IMR-90 (cell line): ENCODE data around the gene TMEM240. TPM values are rescaled to one million over a fixed set of nuclear protein-coding genes. Genes with fewer than 3 reads are reported as not detected.

ENCODE experiments used
- ATAC-seq: fragments of 200-7000 bp; cut with Tn5 transposase; 2 replicates; pipeline ENCODE4 v1.9.1; 2020; ENCODE audit warnings: low read depth, mild to moderate bottlenecking, moderate library complexity
- BruUV-seq: library from RNA; stranded (reverse); fragments of 400-500 nt; replicated peaks from 2 replicates; lab custom pipeline; 2021; lab: Mats Ljungman, UMichigan
- CTCF ChIA-PET: fragments of 300-600 bp; formaldehyde crosslinking; extraction: SDS; loops from one replicate; lab custom pipeline; 2021; ENCODE audit warnings: antibody characterized with exemption; lab: Yijun Ruan, JAX
- POLR2A ChIA-PET: fragments of 300-600 bp; sonication (Branson Sonifier 250); formaldehyde crosslinking; loops from one replicate; lab custom pipeline; 2022; ENCODE audit warnings: antibody characterized with exemption; ENCODE audit not compliant: unreplicated experiment; lab: Charles Lee
- DNase-seq: peaks from one replicate; pipeline ENCODE4 v3.0.0; 2013
- H2AFZ ChIP-seq: replicated peaks from 2 replicates; pipeline ENCODE3; 2013; ENCODE audit warnings: low read length, mild to moderate bottlenecking; ENCODE audit not compliant: poor library complexity
- H2AK5ac ChIP-seq: 2 replicates; pipeline ENCODE4 v1.6.1; 2013; ENCODE audit warnings: low read depth, low read length, inconsistent platforms
- H2AK9ac ChIP-seq: replicated peaks from 2 replicates; pipeline ENCODE3; 2013; ENCODE audit warnings: mild to moderate bottlenecking, low read depth, low read length, moderate library complexity; ENCODE audit not compliant: poor library complexity
- H2BK120ac ChIP-seq: 2 replicates; pipeline ENCODE4 v1.6.1; 2013; ENCODE audit warnings: low read depth, low read length, inconsistent platforms
- H2BK15ac ChIP-seq: 3 replicates; pipeline ENCODE4 v1.6.1; 2013; ENCODE audit warnings: low read depth, low read length, inconsistent platforms
- H2BK20ac ChIP-seq: 2 replicates; pipeline ENCODE4 v1.6.1; 2013; ENCODE audit warnings: low read depth, mild to moderate bottlenecking, inconsistent platforms, low read length, moderate library complexity
- H2BK5ac ChIP-seq: 2 replicates; pipeline ENCODE4 v1.6.1; 2013; ENCODE audit warnings: mild to moderate bottlenecking, low read depth, low read length, inconsistent platforms; ENCODE audit not compliant: poor library complexity, severe bottlenecking
- H3K14ac ChIP-seq: replicated peaks from 2 replicates; pipeline ENCODE4 v1.6.1; 2013; ENCODE audit warnings: low read depth, low read length, inconsistent platforms
- H3K18ac ChIP-seq: 2 replicates; pipeline ENCODE4 v1.6.1; 2013; ENCODE audit warnings: low read depth, low read length, control low read depth
- H3K23ac ChIP-seq: 2 replicates; pipeline ENCODE4 v1.6.1; 2013; ENCODE audit warnings: low read depth, low read length, inconsistent platforms
- H3K27ac ChIP-seq: 2 replicates; pipeline ENCODE4 v1.5.1; 2013; ENCODE audit warnings: mild to moderate bottlenecking, control low read depth, low read length; ENCODE audit not compliant: insufficient read depth
- H3K27me3 ChIP-seq: 2 replicates; pipeline ENCODE4 v1.6.1; 2013; ENCODE audit warnings: low read length; ENCODE audit not compliant: control insufficient read depth, insufficient read depth
- H3K36me3 ChIP-seq: 2 replicates; pipeline ENCODE4 v1.6.1; 2013; ENCODE audit warnings: low read length, mixed read lengths; ENCODE audit not compliant: control insufficient read depth, insufficient read depth
- H3K4ac ChIP-seq: 2 replicates; pipeline ENCODE4 v1.6.1; 2013; ENCODE audit warnings: low read depth, low read length, inconsistent platforms
- H3K4me1 ChIP-seq: 2 replicates; pipeline ENCODE4 v1.6.1; 2013; ENCODE audit warnings: low read length, mixed read lengths; ENCODE audit not compliant: control insufficient read depth, insufficient read depth
- H3K4me2 ChIP-seq: 2 replicates; pipeline ENCODE4 v1.6.1; 2013; ENCODE audit warnings: low read depth, mild to moderate bottlenecking, control low read depth, low read length, moderate library complexity
- H3K4me3 ChIP-seq: 2 replicates; pipeline ENCODE4 v1.5.1; 2013; ENCODE audit warnings: low read depth, mild to moderate bottlenecking, control low read depth, low read length, moderate library complexity; ENCODE audit not compliant: insufficient read depth
- H3K56ac ChIP-seq: 2 replicates; pipeline ENCODE4 v1.6.1; 2013; ENCODE audit warnings: low read length, inconsistent platforms; ENCODE audit not compliant: insufficient read depth; ENCODE audit errors: extremely low read depth
- H3K79me1 ChIP-seq, 2 experiments: 2 replicates each; pipeline ENCODE4 v1.6.1; 2013; ENCODE audit warnings: low read length in 2 of 2, inconsistent platforms in 1 of 2, low read depth in 1 of 2
- H3K9ac ChIP-seq: 2 replicates; pipeline ENCODE4 v1.6.1; 2013; ENCODE audit warnings: low read depth, low read length, control low read depth
- H3K9me1 ChIP-seq: 2 replicates; pipeline ENCODE4 v1.6.1; 2013; ENCODE audit warnings: low read length, inconsistent platforms; ENCODE audit not compliant: insufficient read depth
- H3K9me3 ChIP-seq: 2 replicates; pipeline ENCODE4 v1.6.1; 2013; ENCODE audit warnings: low read length; ENCODE audit not compliant: control insufficient read depth, insufficient read depth
- H4K20me1 ChIP-seq: 2 replicates; pipeline ENCODE4 v1.6.1; 2013; ENCODE audit warnings: low read length, inconsistent platforms; ENCODE audit not compliant: insufficient read depth
- H4K5ac ChIP-seq: 2 replicates; pipeline ENCODE4 v1.6.1; 2013; ENCODE audit warnings: mild to moderate bottlenecking, low read depth, low read length, control low read depth
- H4K8ac ChIP-seq, 2 experiments: 2 replicates each; pipeline ENCODE4 v1.6.1; 2013; ENCODE audit warnings: low read depth in 2 of 2, low read length in 2 of 2, control low read depth in 1 of 2, inconsistent platforms in 1 of 2
- H4K91ac ChIP-seq: 2 replicates; pipeline ENCODE4 v1.6.1; 2013; ENCODE audit warnings: low read depth, low read length, inconsistent platforms; ENCODE audit not compliant: insufficient read depth
- MAZ ChIP-seq: IDR thresholded peaks from 2 replicates; pipeline ENCODE4 v1.6.1; 2012; ENCODE audit warnings: low read depth, mild to moderate bottlenecking, low read length, improper control_type of control experiment, moderate library complexity, borderline replicate concordance
- WGBS, 2 experiments: methylation state at CpG; one replicate each; pipeline versions ENCODE4 v1.1.5 to v1.1.7; 2013; ENCODE audit warnings: missing lambda C conversion rate in 2 of 2; ENCODE audit not compliant: insufficient read length in 1 of 2; ENCODE audit errors: extremely low coverage in 2 of 2; 5-methylcytosine and 5-hydroxymethylcytosine counted together
- dilution Hi-C: fragments of 300-500 bp; cut with HindIII; formaldehyde crosslinking; loops from one replicate; pipeline ENCODE4 v1.14.3; 2018; ENCODE audit warnings: low sequenced_read_pairs; ENCODE audit not compliant: unreplicated experiment
- in situ Hi-C: fragments of 300-500 bp; cut with MboI; formaldehyde crosslinking; loops from 3 replicates; pipeline ENCODE4 v1.14.3; 2019; ENCODE audit warnings: low sequenced_read_pairs, inconsistent platforms, mixed read lengths
- intact Hi-C: fragments of 100-400 bp; cut with micrococcal nuclease; formaldehyde crosslinking; loops from 2 replicates; pipeline ENCODE4 v1.10.0; 2022
- polyA plus RNA-seq, 3 experiments: library from polyadenylated mRNA; depleted of rRNA; stranded (reverse); fragments of >200 nt; gene quantifications; 2 replicates each; pipeline ENCODE4 v1.2.3, GENCODE V29; 2012; ENCODE audit warnings: low replicate concordance in 1 of 3
- total RNA-seq: library from RNA; depleted of rRNA; stranded (reverse); fragments of >200 nt; gene quantifications from 2 replicates; pipeline ENCODE4 v1.2.3, GENCODE V29; 2012

TMEM240 gene
- total and polyA plus RNA-seq, 2 of the 4 experiments (the other 2 are of a cell fraction) = 1.6 to 7.6 TPM

DNA sequence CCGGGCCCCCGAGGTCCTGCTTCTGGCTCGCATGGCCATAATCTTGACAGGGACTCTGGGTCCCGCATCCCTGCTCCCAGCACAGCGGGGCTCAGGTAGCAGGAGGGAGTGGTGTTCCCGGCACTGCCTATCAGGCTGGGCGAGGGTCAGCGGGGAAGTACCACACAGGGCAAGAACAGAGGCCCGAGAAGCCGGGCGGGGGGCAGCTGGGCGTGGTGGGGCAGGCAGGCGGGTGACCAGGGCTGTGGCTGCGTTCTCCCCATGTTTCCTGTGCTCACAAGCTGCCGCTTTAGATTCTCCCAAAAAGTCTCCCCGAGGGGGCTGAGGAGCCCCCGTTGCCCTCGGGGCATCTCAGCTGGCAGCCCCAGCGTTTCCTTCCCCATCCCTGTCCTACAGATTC is 50.6 kb downstream of the TMEM240 start:
- ChIA-PET CTCF (no interaction called here), POLR2A (no interaction called here)
- no peak for TF ChIP-seq MAZ
- intact Hi-C loops (no loop called here), dilution Hi-C loops (no loop called here), in situ Hi-C loops (no loop called here)
- no peak overlapping the region for H2BK15ac ChIP-seq
- no peak overlapping the region for H4K5ac ChIP-seq
- H2AK9ac ChIP-seq = no peak overlapping the region
- H3K4me3 ChIP-seq = no peak overlapping the region
- H3K4ac ChIP-seq = no peak overlapping the region
- no peak for ATAC-seq
- H3K9me1 ChIP-seq = no peaks in the 10 kb centered on the region
- H4K91ac ChIP-seq = no peak overlapping the region
- H3K18ac ChIP-seq = no peak overlapping the region
- H3K9ac ChIP-seq = no peak overlapping the region
- H3K9me3 ChIP-seq = no peaks in the 10 kb centered on the region; the same call in none of the 2 replicates
- no peak overlapping the region for H3K14ac ChIP-seq
- H3K27ac ChIP-seq = no peak overlapping the region
- H2BK5ac ChIP-seq = no peak overlapping the region
- peaks cover 3 to 4% of the 10 kb centered on the region in 2 experiments; a peak in 2 of 4 replicates for H3K79me1 ChIP-seq
- DNase-seq = no peak
- H4K20me1 ChIP-seq = no peaks in the 10 kb centered on the region
- H2AFZ ChIP-seq = no peak overlapping the region
- H4K8ac ChIP-seq = no peak overlapping the region
- H2BK120ac ChIP-seq = no peak overlapping the region
- no peak overlapping the region for H2BK20ac ChIP-seq
- H3K56ac ChIP-seq = no peak overlapping the region
- H2AK5ac ChIP-seq = no peak overlapping the region
- no peaks in the 10 kb centered on the region for H3K4me1 ChIP-seq
- no TSS peak for BruUV-seq
- H3K4me2 ChIP-seq = no peak overlapping the region
- WGBS, 2 experiments = 85% methylated on average over 5 of the region's 19 CpGs; no CpG with 5 or more reads in 1 of the 2 experiments
- H3K36me3 ChIP-seq = peaks cover 55% of the 10 kb centered on the region
- no peak overlapping the region for H3K23ac ChIP-seq
- no peaks in the 10 kb centered on the region for H3K27me3 ChIP-seq
